Activated naive CD8-positive, alpha-beta T cell treated with anti-CD3 and anti-CD28 coated beads, Interleukin-2, amount 50 U/mL, for 24 hours (primary cell): ENCODE measurements around the gene CCNO.

Experiments used
- ATAC-seq: fragments of 150-1000 bp; cut with Tn5 transposase; one replicate; pipeline ENCODE4 v1.10.0; 2021
- DNase-seq: peaks from one replicate; pipeline ENCODE4 v3.0.0; 2021
- H3K27ac Mint-ChIP-seq: one replicate; pipeline ENCODE4 v1.8.0; 2021; ENCODE audit warnings: mild to moderate bottlenecking, mixed read lengths
- H3K27me3 Mint-ChIP-seq: one replicate; pipeline ENCODE4 v1.8.0; 2021; ENCODE audit warnings: mixed read lengths
- H3K36me3 Mint-ChIP-seq: one replicate; pipeline ENCODE4 v1.8.0; 2021; ENCODE audit warnings: low read depth, mixed read lengths
- H3K4me1 Mint-ChIP-seq: one replicate; pipeline ENCODE4 v1.8.0; 2021; ENCODE audit warnings: mixed read lengths
- H3K4me3 Mint-ChIP-seq: one replicate; pipeline ENCODE4 v1.8.0; 2021; ENCODE audit warnings: mild to moderate bottlenecking, moderate library complexity, mixed read lengths
- H3K9me3 Mint-ChIP-seq: one replicate; pipeline ENCODE4 v1.8.0; 2021; ENCODE audit warnings: mixed read lengths

CCNO gene

GRCh38 chr5:55191165-55191564 lies 42.2 kb downstream of the CCNO start:
- DNase-seq: no peak
- ATAC-seq: no peak
- Mint-ChIP-seq H3K36me3 (no peaks in the 10 kb centered on the region), H3K4me1 (no peaks in the 10 kb centered on the region), H3K9me3 (no peaks in the 10 kb centered on the region), H3K27me3 (peaks cover 51% of the 10 kb centered on the region), H3K27ac (no peak overlapping the region), H3K4me3 (no peak overlapping the region)

GRCh38 chr5:55188656-55189540 lies 44.5 kb downstream of the CCNO start:
- H3K4me3 Mint-ChIP-seq: no peak overlapping the region
- H3K9me3 Mint-ChIP-seq: no peaks in the 10 kb centered on the region
- DNase-seq (no peak), ATAC-seq (no peak)
- no peaks in the 10 kb centered on the region for H3K4me1 Mint-ChIP-seq
- H3K27me3 Mint-ChIP-seq: peaks cover 52% of the 10 kb centered on the region
- H3K36me3 Mint-ChIP-seq: no peaks in the 10 kb centered on the region
- H3K27ac Mint-ChIP-seq: no peak overlapping the region

DNA sequence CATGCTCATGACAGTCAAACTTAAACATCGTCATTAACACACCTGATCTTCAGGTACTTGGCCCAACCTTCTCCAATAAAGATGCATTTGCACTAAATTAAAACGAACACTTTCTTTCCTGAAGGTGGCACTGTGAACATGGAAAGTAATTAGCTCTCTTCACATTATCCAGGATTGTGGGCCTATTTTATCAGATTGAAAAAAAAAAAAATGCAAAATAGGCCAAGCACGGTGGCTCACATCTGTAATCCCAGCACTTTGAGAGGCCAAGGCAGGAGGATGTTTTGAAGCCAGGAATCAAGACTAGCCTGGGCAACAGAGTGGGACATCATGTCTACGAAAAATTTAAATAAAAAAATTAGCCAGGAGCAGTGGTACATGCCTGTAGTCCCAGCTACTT lies 46.0 kb downstream of the CCNO start:
- no peak overlapping the region for H3K4me3 Mint-ChIP-seq
- H3K27me3 Mint-ChIP-seq: peaks cover 49% of the 10 kb centered on the region
- ATAC-seq (no peak), DNase-seq (no peak)
- H3K4me1 Mint-ChIP-seq: no peaks in the 10 kb centered on the region
- H3K9me3 Mint-ChIP-seq: no peaks in the 10 kb centered on the region
- no peak overlapping the region for H3K27ac Mint-ChIP-seq
- H3K36me3 Mint-ChIP-seq: no peaks in the 10 kb centered on the region
